Neural cell (in vitro differentiated cells): Measurements from ENCODE around the gene F3. TPM values are rescaled to one million over a fixed set of nuclear protein-coding genes. Genes with fewer than 3 reads are reported as not detected.

ENCODE experiments used
- H2AFZ ChIP-seq: fragments of 200-600, 300-800 bp; sonication (generic), shearing (Covaris generic); 2 replicates; pipeline ENCODE4 v1.6.0; 2014; ENCODE audit warnings: low read depth, mild to moderate bottlenecking, antibody characterized with exemption, low read length, moderate library complexity
- H3F3A ChIP-seq: fragments of 200-600 bp; shearing (Covaris generic); 2 replicates; pipeline ENCODE4 v1.6.1; 2016; ENCODE audit warnings: mild to moderate bottlenecking, moderate library complexity, mixed read lengths, antibody characterized with exemption, low read length; ENCODE audit not compliant: insufficient read depth, poor library complexity, severe bottlenecking
- H3K27ac ChIP-seq: fragments of 200-600, 300-800 bp; sonication (generic), shearing (Covaris generic); 2 replicates; pipeline ENCODE4 v1.5.1; 2014; ENCODE audit warnings: mild to moderate bottlenecking, low read length, moderate library complexity
- H3K27me3 ChIP-seq: fragments of 300-800, 200-600 bp; sonication (generic), shearing (Covaris generic); 2 replicates; pipeline ENCODE4 v1.6.0; 2014; ENCODE audit warnings: mild to moderate bottlenecking, low read depth, low read length, moderate library complexity; ENCODE audit not compliant: insufficient read depth
- H3K36me3 ChIP-seq: fragments of 300-800, 200-600 bp; sonication (generic), shearing (Covaris generic); 2 replicates; pipeline ENCODE4 v1.5.1; 2014; ENCODE audit warnings: mild to moderate bottlenecking, antibody characterized with exemption, low read length, moderate library complexity; ENCODE audit not compliant: insufficient read depth
- H3K4me2 ChIP-seq: fragments of 300-800, 200-600 bp; sonication (generic), shearing (Covaris generic); 2 replicates; pipeline ENCODE4 v1.6.0; 2014; ENCODE audit warnings: mild to moderate bottlenecking, low read length
- H3K4me3 ChIP-seq: fragments of 300-800, 200-600 bp; sonication (generic), shearing (Covaris generic); 2 replicates; pipeline ENCODE4 v1.5.1; 2014; ENCODE audit warnings: mild to moderate bottlenecking, low read length, moderate library complexity
- H3K79me2 ChIP-seq: fragments of 200-600 bp; shearing (Covaris generic); replicated peaks from 2 replicates; pipeline ENCODE4 v1.6.0; 2014; ENCODE audit warnings: mild to moderate bottlenecking, low read length, moderate library complexity; ENCODE audit not compliant: insufficient read depth
- H3K9ac ChIP-seq: fragments of 300-800, 200-600 bp; sonication (generic), shearing (Covaris generic); 2 replicates; pipeline ENCODE4 v1.6.1; 2016; ENCODE audit warnings: mild to moderate bottlenecking, low read length, mixed read lengths
- H3K9me2 ChIP-seq: fragments of 200-600 bp; shearing (Covaris generic); 2 replicates; pipeline ENCODE4 v1.6.1; 2016; ENCODE audit warnings: mild to moderate bottlenecking, low read length, mixed read lengths; ENCODE audit not compliant: insufficient read depth
- H3K9me3 ChIP-seq: fragments of 200-600, 300-800 bp; sonication (generic), shearing (Covaris generic); 2 replicates; pipeline ENCODE4 v1.6.1; 2016; ENCODE audit warnings: mild to moderate bottlenecking, mixed run types, low read length, moderate library complexity, mixed read lengths
- H4K20me1 ChIP-seq: fragments of 200-600 bp; shearing (Covaris generic); 2 replicates; pipeline ENCODE4 v1.6.1; 2016; ENCODE audit warnings: mild to moderate bottlenecking, mixed run types; ENCODE audit not compliant: insufficient read depth
- EP300 ChIP-seq: fragments of 450-650 bp; conservative IDR thresholded peaks from 2 replicates; pipeline ENCODE4 v1.6.1; 2014; ENCODE audit warnings: antibody characterized with exemption, mild to moderate bottlenecking, moderate library complexity; ENCODE audit not compliant: poor library complexity, severe bottlenecking
- EZH2 ChIP-seq: fragments of 200-600, 300-800 bp; shearing (Covaris generic), sonication (generic); IDR thresholded peaks from 2 replicates; pipeline ENCODE4 v1.6.1; 2014; ENCODE audit warnings: antibody characterized with exemption, low read length, borderline replicate concordance, mild to moderate bottlenecking; ENCODE audit not compliant: insufficient read depth, poor library complexity, severe bottlenecking
- MXI1 ChIP-seq: fragments of 450-650 bp; conservative IDR thresholded peaks from 2 replicates; pipeline ENCODE4 v1.6.1; 2014; ENCODE audit warnings: antibody characterized with exemption, mild to moderate bottlenecking; ENCODE audit not compliant: poor library complexity, severe bottlenecking
- POLR2AphosphoS5 ChIP-seq: IDR thresholded peaks from 2 replicates; pipeline ENCODE4 v1.6.1; 2012
- RAD21 ChIP-seq: fragments of 450-650 bp; conservative IDR thresholded peaks from 2 replicates; pipeline ENCODE4 v1.6.1; 2014; ENCODE audit warnings: antibody characterized with exemption, mild to moderate bottlenecking, moderate library complexity
- SMC3 ChIP-seq: fragments of 450-650 bp; conservative IDR thresholded peaks from 2 replicates; pipeline ENCODE4 v1.6.1; 2014; ENCODE audit warnings: antibody characterized with exemption, mild to moderate bottlenecking, moderate library complexity; ENCODE audit not compliant: poor library complexity
- TAF1 ChIP-seq: IDR thresholded peaks from 2 replicates; pipeline ENCODE4 v1.6.1; 2012; ENCODE audit warnings: low read depth
- polyA plus RNA-seq: library from polyadenylated mRNA; depleted of rRNA; stranded (reverse); fragments of >200 nt; gene quantifications from 2 replicates; pipeline ENCODE4 v1.2.3, GENCODE V29; 2014
- TF ChIP-seq, protein P1 (sequence below): IDR thresholded peaks from 2 replicates; pipeline ENCODE4 v1.6.1; 2012; ENCODE audit warnings: borderline replicate concordance
- TF ChIP-seq, protein P2 (sequence below): fragments of 450-650 bp; IDR thresholded peaks from 2 replicates; pipeline ENCODE4 v1.5.1; 2014; ENCODE audit warnings: antibody characterized with exemption, mild to moderate bottlenecking, moderate library complexity; ENCODE audit not compliant: poor library complexity, severe bottlenecking

Gene F3
- polyA plus RNA-seq, 1 donor from 2014 or later, result 0.10 TPM

- H3K4me2 ChIP-seq, result no peak overlapping the region
Measured at GRCh38 chr1:94543001-94543400, 1.4 kb upstream of the F3 start.

GRCh38 chr1:94542088-94542870 is 720 bp upstream of the F3 start:
- Histone ChIP-seq H3K9me3 (no peaks in the 10 kb centered on the region), H3K36me3 (no peaks in the 10 kb centered on the region), H3K4me3 (peak overlapping the region; percentile 70), H3K9ac (peak overlapping the region; percentile 38), H3K4me2 (no peak overlapping the region), H2AFZ (no peak overlapping the region), H3K27ac (no peak overlapping the region), H3K27me3 (peaks cover 35% of the 10 kb centered on the region), H3K79me2 (no peaks in the 10 kb centered on the region), H3F3A (no peaks in the 10 kb centered on the region), H4K20me1 (no peaks in the 10 kb centered on the region), H3K9me2 (no peaks in the 10 kb centered on the region)
- TF ChIP-seq POLR2AphosphoS5, result no peak
- TF ChIP-seq EZH2, result no peak
- TF ChIP-seq, protein P1, sequence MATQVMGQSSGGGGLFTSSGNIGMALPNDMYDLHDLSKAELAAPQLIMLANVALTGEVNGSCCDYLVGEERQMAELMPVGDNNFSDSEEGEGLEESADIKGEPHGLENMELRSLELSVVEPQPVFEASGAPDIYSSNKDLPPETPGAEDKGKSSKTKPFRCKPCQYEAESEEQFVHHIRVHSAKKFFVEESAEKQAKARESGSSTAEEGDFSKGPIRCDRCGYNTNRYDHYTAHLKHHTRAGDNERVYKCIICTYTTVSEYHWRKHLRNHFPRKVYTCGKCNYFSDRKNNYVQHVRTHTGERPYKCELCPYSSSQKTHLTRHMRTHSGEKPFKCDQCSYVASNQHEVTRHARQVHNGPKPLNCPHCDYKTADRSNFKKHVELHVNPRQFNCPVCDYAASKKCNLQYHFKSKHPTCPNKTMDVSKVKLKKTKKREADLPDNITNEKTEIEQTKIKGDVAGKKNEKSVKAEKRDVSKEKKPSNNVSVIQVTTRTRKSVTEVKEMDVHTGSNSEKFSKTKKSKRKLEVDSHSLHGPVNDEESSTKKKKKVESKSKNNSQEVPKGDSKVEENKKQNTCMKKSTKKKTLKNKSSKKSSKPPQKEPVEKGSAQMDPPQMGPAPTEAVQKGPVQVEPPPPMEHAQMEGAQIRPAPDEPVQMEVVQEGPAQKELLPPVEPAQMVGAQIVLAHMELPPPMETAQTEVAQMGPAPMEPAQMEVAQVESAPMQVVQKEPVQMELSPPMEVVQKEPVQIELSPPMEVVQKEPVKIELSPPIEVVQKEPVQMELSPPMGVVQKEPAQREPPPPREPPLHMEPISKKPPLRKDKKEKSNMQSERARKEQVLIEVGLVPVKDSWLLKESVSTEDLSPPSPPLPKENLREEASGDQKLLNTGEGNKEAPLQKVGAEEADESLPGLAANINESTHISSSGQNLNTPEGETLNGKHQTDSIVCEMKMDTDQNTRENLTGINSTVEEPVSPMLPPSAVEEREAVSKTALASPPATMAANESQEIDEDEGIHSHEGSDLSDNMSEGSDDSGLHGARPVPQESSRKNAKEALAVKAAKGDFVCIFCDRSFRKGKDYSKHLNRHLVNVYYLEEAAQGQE, result peak; percentile 12

More at GRCh38 chr1:94543001-94543400, 1.4 kb upstream of the F3 start:
- Histone ChIP-seq H3K36me3 (no peaks in the 10 kb centered on the region), H3K4me3 (no peak overlapping the region), H3K27ac (no peak overlapping the region), H3F3A (no peaks in the 10 kb centered on the region), H2AFZ (no peak overlapping the region), H3K27me3 (peaks cover 35% of the 10 kb centered on the region), H3K9me3 (no peaks in the 10 kb centered on the region), H3K9me2 (no peaks in the 10 kb centered on the region), H3K9ac (no peak overlapping the region), H3K79me2 (no peaks in the 10 kb centered on the region), H4K20me1 (no peaks in the 10 kb centered on the region)
- no peak for TF ChIP-seq EP300
- TF ChIP-seq, protein P2, sequence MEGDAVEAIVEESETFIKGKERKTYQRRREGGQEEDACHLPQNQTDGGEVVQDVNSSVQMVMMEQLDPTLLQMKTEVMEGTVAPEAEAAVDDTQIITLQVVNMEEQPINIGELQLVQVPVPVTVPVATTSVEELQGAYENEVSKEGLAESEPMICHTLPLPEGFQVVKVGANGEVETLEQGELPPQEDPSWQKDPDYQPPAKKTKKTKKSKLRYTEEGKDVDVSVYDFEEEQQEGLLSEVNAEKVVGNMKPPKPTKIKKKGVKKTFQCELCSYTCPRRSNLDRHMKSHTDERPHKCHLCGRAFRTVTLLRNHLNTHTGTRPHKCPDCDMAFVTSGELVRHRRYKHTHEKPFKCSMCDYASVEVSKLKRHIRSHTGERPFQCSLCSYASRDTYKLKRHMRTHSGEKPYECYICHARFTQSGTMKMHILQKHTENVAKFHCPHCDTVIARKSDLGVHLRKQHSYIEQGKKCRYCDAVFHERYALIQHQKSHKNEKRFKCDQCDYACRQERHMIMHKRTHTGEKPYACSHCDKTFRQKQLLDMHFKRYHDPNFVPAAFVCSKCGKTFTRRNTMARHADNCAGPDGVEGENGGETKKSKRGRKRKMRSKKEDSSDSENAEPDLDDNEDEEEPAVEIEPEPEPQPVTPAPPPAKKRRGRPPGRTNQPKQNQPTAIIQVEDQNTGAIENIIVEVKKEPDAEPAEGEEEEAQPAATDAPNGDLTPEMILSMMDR, result no peak
- TF ChIP-seq POLR2AphosphoS5, result no peak
- TF ChIP-seq, protein P1, result no peak
- TF ChIP-seq EZH2, result no peak
- TF ChIP-seq SMC3, result no peak
- no peak for TF ChIP-seq RAD21
- TF ChIP-seq TAF1, result no peak
- TF ChIP-seq MXI1, result no peak
